Measurements from ENCODE around the gene SLC15A3. TPM values are rescaled to one million over a fixed set of nuclear protein-coding genes. Genes with fewer than 3 reads are reported as not detected.

Gene SLC15A3
- polyA plus RNA-seq, 3 donors = 27.1 to 121 (median 35.0) TPM

DNA sequence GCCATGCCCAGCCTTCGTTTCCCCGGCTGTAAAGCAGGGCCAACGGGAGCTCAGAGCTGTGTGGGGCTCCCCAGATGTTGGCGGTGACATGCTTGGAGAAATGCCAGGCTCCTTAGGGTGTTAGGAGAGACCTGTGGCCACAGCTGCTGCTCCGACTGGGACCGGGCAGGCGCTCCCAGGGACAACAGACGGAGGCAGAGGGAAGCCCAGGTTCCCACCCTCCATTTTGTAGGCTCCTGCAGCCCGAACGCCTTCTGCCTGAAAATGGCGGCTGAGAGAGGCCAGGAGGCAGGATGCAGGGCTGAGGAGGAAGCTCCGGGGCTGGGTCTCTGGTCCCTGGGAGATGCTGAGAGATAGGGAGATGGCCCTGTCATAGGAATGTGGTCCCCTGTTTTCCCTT, 29.5 kb upstream of the SLC15A3 start:
- H3K4me3 ChIP-seq (replicated peaks in 1 of 3; ENCODE audit: low read depth in 2 of 3, low read length in 3 of 3) = no peak overlapping the region
- H3K36me3 ChIP-seq (replicated peaks in 1 of 2; ENCODE audit: control insufficient read depth in 1 of 2, insufficient read depth in 2 of 2, low read length in 2 of 2) = no peaks in the 10 kb centered on the region
- Mint-ChIP-seq H3K9me3 (no peaks in the 10 kb centered on the region), H3K27ac (peak overlapping the region in 1 of 7 donors; percentile 6), H3K4me1 (peaks cover 8% of the 10 kb centered on the region), H3K36me3 (no peaks in the 10 kb centered on the region), H3K27me3 (ENCODE audit: low read depth in 3 of 3) (peaks cover 7 to 8% (median 8%) of the 10 kb centered on the region in 3 donors), H3K4me3 (no peak overlapping the region)
- H4K20me1 ChIP-seq (ENCODE audit: insufficient read depth, low read length) = no peaks in the 10 kb centered on the region
- no peaks in the 10 kb centered on the region for H3K79me2 ChIP-seq (ENCODE audit: insufficient read depth, low read length)
- no peaks in the 10 kb centered on the region for H3K9me3 ChIP-seq (replicated peaks in 1 of 2; ENCODE audit: control insufficient read depth in 1 of 2, insufficient read depth in 1 of 2, low read length in 2 of 2)
- WGBS (ENCODE audit: insufficient coverage) = 100% methylated on average over 9 of the region's 12 CpGs
- no peaks in the 10 kb centered on the region for H3K27me3 ChIP-seq (ENCODE audit: control insufficient read depth in 2 of 2, insufficient read depth in 2 of 2, low read length in 2 of 2)
- intact Hi-C loops (cut with micrococcal nuclease) = no loop called here
- TF ChIP-seq, protein P1, sequence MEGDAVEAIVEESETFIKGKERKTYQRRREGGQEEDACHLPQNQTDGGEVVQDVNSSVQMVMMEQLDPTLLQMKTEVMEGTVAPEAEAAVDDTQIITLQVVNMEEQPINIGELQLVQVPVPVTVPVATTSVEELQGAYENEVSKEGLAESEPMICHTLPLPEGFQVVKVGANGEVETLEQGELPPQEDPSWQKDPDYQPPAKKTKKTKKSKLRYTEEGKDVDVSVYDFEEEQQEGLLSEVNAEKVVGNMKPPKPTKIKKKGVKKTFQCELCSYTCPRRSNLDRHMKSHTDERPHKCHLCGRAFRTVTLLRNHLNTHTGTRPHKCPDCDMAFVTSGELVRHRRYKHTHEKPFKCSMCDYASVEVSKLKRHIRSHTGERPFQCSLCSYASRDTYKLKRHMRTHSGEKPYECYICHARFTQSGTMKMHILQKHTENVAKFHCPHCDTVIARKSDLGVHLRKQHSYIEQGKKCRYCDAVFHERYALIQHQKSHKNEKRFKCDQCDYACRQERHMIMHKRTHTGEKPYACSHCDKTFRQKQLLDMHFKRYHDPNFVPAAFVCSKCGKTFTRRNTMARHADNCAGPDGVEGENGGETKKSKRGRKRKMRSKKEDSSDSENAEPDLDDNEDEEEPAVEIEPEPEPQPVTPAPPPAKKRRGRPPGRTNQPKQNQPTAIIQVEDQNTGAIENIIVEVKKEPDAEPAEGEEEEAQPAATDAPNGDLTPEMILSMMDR (IDR thresholded peaks at IDR 0.05) = no peak
- no peak overlapping the region for H3K4me2 ChIP-seq (replicated peaks; ENCODE audit: extremely low read depth, low read length, poor library complexity, severe bottlenecking)
- H3K9ac ChIP-seq (ENCODE audit: insufficient read depth, low read length, poor library complexity, severe bottlenecking) = no peak overlapping the region
- H3K27ac ChIP-seq (ENCODE audit: low read depth in 1 of 2, low read length in 2 of 2) = no peak overlapping the region
- peaks cover 4 to 5% of the 10 kb centered on the region in 2 donors for H3K4me1 ChIP-seq (ENCODE audit: control insufficient read depth in 1 of 2, insufficient read depth in 2 of 2, low read length in 2 of 2)
- H2AFZ ChIP-seq (ENCODE audit: insufficient read depth, low read depth, low read length, poor library complexity, severe bottlenecking) = no peak overlapping the region
- DNase-seq = no peak

DNA sequence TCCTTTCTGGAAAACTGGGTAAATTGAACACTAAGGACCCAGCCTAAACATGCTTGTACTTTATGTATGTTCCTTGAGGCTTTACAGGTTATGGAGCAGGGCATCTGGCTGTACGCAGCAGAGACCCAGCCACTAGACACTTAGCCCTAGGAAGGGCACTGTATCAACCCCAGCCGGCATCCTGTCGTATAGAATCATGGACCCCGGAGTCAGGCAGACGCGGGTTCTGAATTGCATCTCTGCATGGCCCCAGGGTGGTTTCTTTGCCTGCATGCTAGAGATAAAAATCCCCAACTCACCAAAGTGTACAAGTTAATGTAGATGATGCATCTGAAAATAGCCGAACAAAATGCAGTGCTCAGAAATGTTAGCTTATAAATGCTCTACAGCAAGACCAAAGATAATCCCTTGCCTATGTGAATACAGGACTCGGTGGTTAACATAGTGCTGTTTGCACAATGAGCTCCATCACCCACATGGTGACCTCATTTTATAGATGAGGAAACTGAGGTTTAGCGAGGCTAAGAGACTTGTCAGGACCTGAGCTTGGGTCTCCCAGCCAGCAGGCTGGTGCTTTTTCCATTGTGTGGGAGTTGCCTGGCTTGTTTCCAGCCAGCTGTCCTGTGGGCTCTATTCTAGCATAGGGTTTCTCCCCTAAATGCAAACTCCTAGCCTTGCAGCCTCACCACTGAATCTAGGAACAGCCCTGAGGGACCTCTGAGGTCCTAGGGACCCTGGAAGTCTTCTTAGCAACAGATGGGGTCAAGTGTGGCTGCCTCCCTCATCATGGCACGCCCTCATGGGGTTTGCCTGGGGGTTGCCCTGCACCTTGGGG, 26.8 kb upstream of the SLC15A3 start:
- Histone ChIP-seq H3K9me3 (replicated peaks in 1 of 2; ENCODE audit: control insufficient read depth in 1 of 2, insufficient read depth in 1 of 2, low read length in 2 of 2) (no peaks in the 10 kb centered on the region), H3K27me3 (ENCODE audit: control insufficient read depth in 2 of 2, insufficient read depth in 2 of 2, low read length in 2 of 2) (no peaks in the 10 kb centered on the region), H3K4me2 (replicated peaks; ENCODE audit: extremely low read depth, low read length, poor library complexity, severe bottlenecking) (no peak overlapping the region), H4K20me1 (ENCODE audit: insufficient read depth, low read length) (no peaks in the 10 kb centered on the region), H2AFZ (ENCODE audit: insufficient read depth, low read depth, low read length, poor library complexity, severe bottlenecking) (no peak overlapping the region), H3K9ac (ENCODE audit: insufficient read depth, low read length, poor library complexity, severe bottlenecking) (no peak overlapping the region), H3K4me1 (ENCODE audit: control insufficient read depth in 1 of 2, insufficient read depth in 2 of 2, low read length in 2 of 2) (no peaks in the 10 kb centered on the region), H3K79me2 (ENCODE audit: insufficient read depth, low read length) (no peaks in the 10 kb centered on the region), H3K27ac (ENCODE audit: low read depth in 1 of 2, low read length in 2 of 2) (no peak overlapping the region), H3K36me3 (replicated peaks in 1 of 2; ENCODE audit: control insufficient read depth in 1 of 2, insufficient read depth in 2 of 2, low read length in 2 of 2) (no peaks in the 10 kb centered on the region), H3K4me3 (replicated peaks in 1 of 3; ENCODE audit: low read depth in 2 of 3, low read length in 3 of 3) (no peak overlapping the region)
- intact Hi-C loops (cut with micrococcal nuclease) = no loop called here
- H3K36me3 Mint-ChIP-seq = no peaks in the 10 kb centered on the region
- no peaks in the 10 kb centered on the region for H3K9me3 Mint-ChIP-seq
- no peak overlapping the region for H3K27ac Mint-ChIP-seq
- peaks cover 4 to 7% (median 6%) of the 10 kb centered on the region in 3 donors for H3K27me3 Mint-ChIP-seq (ENCODE audit: low read depth in 3 of 3)
- 87% methylated on average over 5 of the region's 10 CpGs for WGBS (ENCODE audit: insufficient coverage)
- no peak for DNase-seq
- TF ChIP-seq, protein P1 (IDR thresholded peaks at IDR 0.05) = no peak
- H3K4me3 Mint-ChIP-seq = no peak overlapping the region
- no peaks in the 10 kb centered on the region for H3K4me1 Mint-ChIP-seq

All from CD14-positive monocyte (primary cell).